Activated CD8-positive, alpha-beta memory T cell treated with anti-CD3 and anti-CD28 coated beads for 4 hours (primary cell): ENCODE results near the gene REM2.

ENCODE experiments used
- DNase-seq, 2 donors: peaks; one replicate each; pipeline ENCODE4 v3.0.0-alpha.2; 2020; ENCODE audit warnings: low read depth in 2 of 2

REM2 gene

GRCh38 chr14:22883173-22883976 is at the start of gene REM2:
REM2 (plus strand) TSS chr14:22883222; CDS start chr14:22883288, 66 bp downstream.
- no peak for DNase-seq

- no peak for DNase-seq
These were observed 47.5 kb upstream of the REM2 start for GRCh38 chr14:22835505-22835904.

GRCh38 chr14:22836301-22837113 is 46.5 kb upstream of the REM2 start, which contains the start of gene MMP14:
MMP14 (plus strand) TSS chr14:22836585; CDS start chr14:22836818, 233 bp downstream.
- no peak for DNase-seq

- DNase-seq, result no peak
These were observed 45.8 kb upstream of the REM2 start for GRCh38 chr14:22837114-22837749.

GRCh38 chr14:22837750-22838538 is 45.1 kb upstream of the REM2 start:
- DNase-seq, result no peak

GRCh38 chr14:22838631-22839041 is 44.4 kb upstream of the REM2 start:
- no peak for DNase-seq

GRCh38 chr14:22839159-22839779 is 43.8 kb upstream of the REM2 start:
- no peak for DNase-seq

- no peak for DNase-seq
These were observed 41.7 kb upstream of the REM2 start for GRCh38 chr14:22841311-22841710.

- DNase-seq, result no peak
These were observed 41.3 kb upstream of the REM2 start for GRCh38 chr14:22841769-22842168.

GRCh38 chr14:22842211-22843122 is 40.6 kb upstream of the REM2 start:
- DNase-seq, result no peak

- no peak for DNase-seq
These were observed 39.7 kb upstream of the REM2 start for GRCh38 chr14:22843123-22843925.

- DNase-seq, result no peak
These were observed 38.6 kb upstream of the REM2 start for GRCh38 chr14:22844221-22845102.

GRCh38 chr14:22845103-22845394 is 38.0 kb upstream of the REM2 start:
- no peak for DNase-seq

- no peak for DNase-seq
These were observed 37.0 kb upstream of the REM2 start for GRCh38 chr14:22845821-22846625.

- no peak for DNase-seq
These were observed 36.2 kb upstream of the REM2 start for GRCh38 chr14:22846811-22847307.

GRCh38 chr14:22847661-22848341 is 35.2 kb upstream of the REM2 start:
- DNase-seq, result no peak
